HG03354 (cell line): ENCODE data around the gene SLC12A7.
A peak's percentile ranks its signal among the peaks of the same experiment; 100 is the strongest.
"Not testable (repeated sequence)": the region's sequence is repeated elsewhere in the genome, so short reads cannot be mapped to it uniquely, and the experiment has no call there.

Source experiments
- ATAC-seq: cut with Tn5 transposase; IDR thresholded peaks from one replicate; pipeline ENCODE4 v1.9.1; 2021; ENCODE audit warnings: mild to moderate bottlenecking; ENCODE audit not compliant: unreplicated experiment, poor library complexity, severe bottlenecking

Gene SLC12A7

GRCh38 chr5:1111727-1112289, at the start of gene SLC12A7:
Gene SLC12A7 (minus strand): TSS chr5:1112063. CDS start chr5:1111991, 72 bp downstream.
- peak; percentile 62 for ATAC-seq

GRCh38 chr5:1161108-1161832, 49.4 kb upstream of the SLC12A7 start:
- ATAC-seq: no peak

GRCh38 chr5:1159774-1160406, 48.0 kb upstream of the SLC12A7 start:
- no peak for ATAC-seq

GRCh38 chr5:1159341-1159675, 47.4 kb upstream of the SLC12A7 start:
- no peak for ATAC-seq

GRCh38 chr5:1158647-1159340, 46.9 kb upstream of the SLC12A7 start:
- no peak for ATAC-seq

- not testable (repeated sequence) for ATAC-seq
Observed at GRCh38 chr5:1157461-1157986, 45.7 kb upstream of the SLC12A7 start.

- no peak for ATAC-seq
Observed at GRCh38 chr5:1156754-1157460, 45.0 kb upstream of the SLC12A7 start.

GRCh38 chr5:1156033-1156753, 44.3 kb upstream of the SLC12A7 start:
- no peak for ATAC-seq

- ATAC-seq: no peak
Observed at GRCh38 chr5:1155191-1156032, 43.5 kb upstream of the SLC12A7 start.

- ATAC-seq: no peak
Observed at GRCh38 chr5:1153428-1153827, 41.6 kb upstream of the SLC12A7 start.

GRCh38 chr5:1152771-1153282, 41.0 kb upstream of the SLC12A7 start:
- ATAC-seq: no peak

- ATAC-seq: no peak
Observed at GRCh38 chr5:1152156-1152555, 40.3 kb upstream of the SLC12A7 start.

GRCh38 chr5:1151316-1151715, 39.5 kb upstream of the SLC12A7 start:
- ATAC-seq: no peak

GRCh38 chr5:1150866-1151265, 39.0 kb upstream of the SLC12A7 start:
- no peak for ATAC-seq

- ATAC-seq: no peak
Observed at GRCh38 chr5:1144638-1145396, 33.0 kb upstream of the SLC12A7 start.

- ATAC-seq: no peak
Observed at GRCh38 chr5:1144089-1144488, 32.2 kb upstream of the SLC12A7 start.

GRCh38 chr5:1143670-1143951, 31.7 kb upstream of the SLC12A7 start:
- ATAC-seq: no peak
